HFFc6 (cell line): ENCODE results near the gene XRN2. TPM values are rescaled to one million over a fixed set of nuclear protein-coding genes. Genes with fewer than 3 reads are reported as not detected.

ENCODE experiments used
- DNase-seq: peaks from one replicate; pipeline ENCODE4 v3.0.0-alpha.2; 2018
- H3K27ac Mint-ChIP-seq: 2 replicates; pipeline ENCODE4 v1.8.0; 2020; ENCODE audit warnings: mild to moderate bottlenecking, mixed read lengths
- H3K27me3 Mint-ChIP-seq: 2 replicates; pipeline ENCODE4 v1.8.0; 2021; ENCODE audit warnings: mild to moderate bottlenecking, moderate library complexity, mixed read lengths; ENCODE audit not compliant: insufficient read depth
- H3K36me3 Mint-ChIP-seq: 2 replicates; pipeline ENCODE4 v1.8.0; 2021; ENCODE audit warnings: low read depth, mixed read lengths
- H3K4me1 Mint-ChIP-seq: 2 replicates; pipeline ENCODE4 v1.8.0; 2020; ENCODE audit warnings: low read depth, mixed read lengths
- H3K4me3 Mint-ChIP-seq: 2 replicates; pipeline ENCODE4 v1.8.0; 2020; ENCODE audit warnings: mild to moderate bottlenecking, moderate library complexity, mixed read lengths
- H3K9me3 Mint-ChIP-seq: 2 replicates; pipeline ENCODE4 v1.8.0; 2020; ENCODE audit warnings: mild to moderate bottlenecking, mixed read lengths
- total RNA-seq, 6 experiments: library from RNA; stranded (reverse); fragmentation: NEBNext Ultra II Directional; extraction: Animal tissue kit (Norgen Biotek cat#: 25700); gene quantifications; 2 replicates in 1 of 6; 3 replicates in 5 of 6; pipeline ENCODE4 v1.2.3, GENCODE V29; 2021
- TF ChIP-seq, protein P1 (sequence below): fragments of 200-600 bp; sonication (generic); IDR thresholded peaks from 2 replicates; pipeline ENCODE4 v1.5.0; 2021; ENCODE audit warnings: antibody characterized with exemption, mild to moderate bottlenecking

The XRN2 gene
- total RNA-seq, 6 experiments from 2014 or later = 53.3 to 66.1 (median 60.3) TPM

- TF ChIP-seq, protein P1, sequence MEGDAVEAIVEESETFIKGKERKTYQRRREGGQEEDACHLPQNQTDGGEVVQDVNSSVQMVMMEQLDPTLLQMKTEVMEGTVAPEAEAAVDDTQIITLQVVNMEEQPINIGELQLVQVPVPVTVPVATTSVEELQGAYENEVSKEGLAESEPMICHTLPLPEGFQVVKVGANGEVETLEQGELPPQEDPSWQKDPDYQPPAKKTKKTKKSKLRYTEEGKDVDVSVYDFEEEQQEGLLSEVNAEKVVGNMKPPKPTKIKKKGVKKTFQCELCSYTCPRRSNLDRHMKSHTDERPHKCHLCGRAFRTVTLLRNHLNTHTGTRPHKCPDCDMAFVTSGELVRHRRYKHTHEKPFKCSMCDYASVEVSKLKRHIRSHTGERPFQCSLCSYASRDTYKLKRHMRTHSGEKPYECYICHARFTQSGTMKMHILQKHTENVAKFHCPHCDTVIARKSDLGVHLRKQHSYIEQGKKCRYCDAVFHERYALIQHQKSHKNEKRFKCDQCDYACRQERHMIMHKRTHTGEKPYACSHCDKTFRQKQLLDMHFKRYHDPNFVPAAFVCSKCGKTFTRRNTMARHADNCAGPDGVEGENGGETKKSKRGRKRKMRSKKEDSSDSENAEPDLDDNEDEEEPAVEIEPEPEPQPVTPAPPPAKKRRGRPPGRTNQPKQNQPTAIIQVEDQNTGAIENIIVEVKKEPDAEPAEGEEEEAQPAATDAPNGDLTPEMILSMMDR = no peak
- H3K9me3 Mint-ChIP-seq = no peaks in the 10 kb centered on the region
Observed at GRCh38 chr20:21272679-21273078, 30.5 kb upstream of the XRN2 start.

GRCh38 chr20:21273755-21274386, 29.3 kb upstream of the XRN2 start:
- no peak for DNase-seq
- Mint-ChIP-seq H3K4me3 (no peak overlapping the region), H3K4me1 (no peaks in the 10 kb centered on the region)

More at GRCh38 chr20:21272679-21273078, 30.5 kb upstream of the XRN2 start:
- DNase-seq = no peak
- Mint-ChIP-seq H3K36me3 (no peaks in the 10 kb centered on the region), H3K27me3 (peaks cover 11% of the 10 kb centered on the region), H3K27ac (no peak overlapping the region), H3K4me3 (no peak overlapping the region), H3K4me1 (no peaks in the 10 kb centered on the region)

DNA sequence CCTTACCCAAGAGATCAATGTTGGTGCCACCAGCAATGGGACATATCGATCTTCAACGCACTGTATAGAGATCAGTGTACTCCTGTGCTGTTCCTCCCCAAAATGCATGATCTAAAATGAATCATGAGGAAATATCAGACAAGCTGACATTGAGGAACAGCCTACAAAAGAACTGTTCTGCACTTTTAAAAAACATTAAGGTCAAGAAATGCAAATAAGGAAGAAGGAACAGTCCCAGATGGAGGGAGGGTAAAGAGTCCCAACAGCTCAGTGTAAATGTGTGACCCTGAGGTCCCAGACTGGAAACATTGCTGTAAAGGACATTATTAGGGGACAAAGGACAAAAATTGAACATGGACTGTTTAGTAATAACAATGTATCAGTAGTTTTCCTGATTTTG, 24.3 kb upstream of the XRN2 start:
- H3K27ac Mint-ChIP-seq = no peak overlapping the region
- DNase-seq = no peak
- no peak overlapping the region for H3K4me3 Mint-ChIP-seq
- H3K9me3 Mint-ChIP-seq = no peaks in the 10 kb centered on the region
- H3K4me1 Mint-ChIP-seq = no peaks in the 10 kb centered on the region
- TF ChIP-seq, protein P1 = no peak
- peaks cover 11% of the 10 kb centered on the region for H3K27me3 Mint-ChIP-seq
- H3K36me3 Mint-ChIP-seq = no peaks in the 10 kb centered on the region

More at GRCh38 chr20:21273755-21274386, 29.3 kb upstream of the XRN2 start:
- Mint-ChIP-seq H3K27me3 (peaks cover 9% of the 10 kb centered on the region), H3K27ac (no peak overlapping the region), H3K9me3 (no peaks in the 10 kb centered on the region), H3K36me3 (no peaks in the 10 kb centered on the region)
- TF ChIP-seq, protein P1 = no peak

DNA sequence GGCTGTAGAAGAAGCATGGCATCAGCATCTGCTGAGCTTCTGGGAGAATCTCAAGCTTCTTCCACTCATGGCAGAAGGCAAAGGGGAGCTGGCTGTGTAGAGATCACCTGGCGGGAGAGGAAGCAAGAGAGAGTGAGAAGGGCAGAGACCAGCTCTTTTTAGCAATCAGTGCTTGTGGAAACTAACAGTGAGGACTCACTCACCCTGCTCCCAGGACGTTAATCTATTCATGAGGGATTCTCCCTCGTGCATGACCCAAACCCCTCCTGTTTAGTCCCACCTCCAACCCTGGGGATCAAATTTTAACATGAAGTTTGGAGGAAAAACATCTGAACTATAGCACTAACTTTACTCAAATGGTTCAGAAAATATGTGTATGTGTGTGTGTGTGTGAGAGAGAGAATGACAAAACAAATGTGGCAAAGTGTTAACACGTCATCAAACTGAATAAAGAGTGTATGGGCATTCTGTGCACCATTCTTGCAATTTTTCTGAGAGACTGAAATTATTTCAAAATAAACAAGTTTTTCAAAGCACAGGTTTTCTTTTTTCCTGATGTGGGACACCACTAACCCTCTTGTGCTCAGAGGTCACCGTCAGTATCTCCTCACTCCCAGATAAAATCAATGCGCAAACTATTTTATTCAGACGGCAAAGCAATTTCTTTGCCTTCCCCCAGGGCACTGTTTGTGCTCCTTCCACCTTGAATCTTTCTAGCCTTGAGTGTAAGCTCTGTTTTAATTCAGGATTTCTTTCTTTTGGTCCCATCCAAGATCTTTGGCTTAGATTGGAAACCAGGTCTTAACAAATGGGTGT, 23.2 kb upstream of the XRN2 start:
- Mint-ChIP-seq H3K27ac (no peak overlapping the region), H3K36me3 (no peaks in the 10 kb centered on the region), H3K4me1 (no peaks in the 10 kb centered on the region), H3K27me3 (peaks cover 11% of the 10 kb centered on the region), H3K4me3 (no peak overlapping the region), H3K9me3 (no peaks in the 10 kb centered on the region)
- TF ChIP-seq, protein P1 = no peak
- DNase-seq = no peak

DNA sequence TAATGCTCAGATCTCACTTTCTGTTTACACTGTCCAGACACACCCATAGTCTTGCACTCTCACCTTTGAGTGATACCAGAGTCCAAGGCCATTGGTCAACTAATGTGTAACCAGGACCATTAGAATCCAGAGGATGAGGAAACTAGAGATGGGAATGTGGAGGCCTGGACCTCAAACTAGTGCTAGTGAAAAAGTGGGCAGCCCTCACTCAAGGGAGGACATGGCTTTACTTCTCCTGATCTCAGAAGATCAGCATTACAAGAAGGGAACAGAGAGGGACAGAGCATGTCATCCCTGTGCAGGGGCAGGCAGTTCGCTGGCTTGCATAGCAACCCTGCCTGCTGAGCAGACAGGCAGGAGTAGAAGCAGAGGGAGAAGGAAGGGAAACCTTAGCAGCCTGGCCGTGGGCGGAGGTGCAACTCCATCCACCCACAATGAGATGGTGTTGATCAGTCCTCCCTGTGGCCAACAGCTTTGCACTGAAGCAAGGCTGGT, 22.6 kb upstream of the XRN2 start:
- H3K27ac Mint-ChIP-seq = no peak overlapping the region

More for the DNA sequence above, 22.6 kb upstream of the XRN2 start:
- no peak overlapping the region for H3K4me3 Mint-ChIP-seq
- TF ChIP-seq, protein P1 = no peak
- no peaks in the 10 kb centered on the region for H3K9me3 Mint-ChIP-seq
- peaks cover 11% of the 10 kb centered on the region for H3K27me3 Mint-ChIP-seq
- H3K4me1 Mint-ChIP-seq = no peaks in the 10 kb centered on the region
- no peak for DNase-seq
- no peaks in the 10 kb centered on the region for H3K36me3 Mint-ChIP-seq
